ENCODE measurements around the gene EXD2. TPM values are rescaled to one million over a fixed set of nuclear protein-coding genes. Genes with fewer than 3 reads are reported as not detected.

EXD2 gene
- total RNA-seq (2022; extraction: Qiagen RNA extraction; ENCODE audit: low read depth): 12.2 to 13.4 TPM (median 12.7 TPM) in 5 replicates

GRCh38 chr14:69191340-69192111 lies at the start of gene EXD2:
Gene EXD2, plus strand, starts transcription at chr14:69191498. Its CDS starts 17,973 bp downstream, at chr14:69209471.

GRCh38 chr14:69152902-69153151 lies 38.5 kb upstream of the EXD2 start, which contains the start of gene DCAF5:
Gene DCAF5, minus strand, starts transcription at chr14:69153119. Its CDS starts 141 bp downstream, at chr14:69152978.

GRCh38 chr14:69259527-69260189 lies 68.4 kb downstream of the EXD2 start, which contains the start of gene GALNT16:
Gene GALNT16, plus strand, starts transcription at chr14:69260158. Its CDS starts 133 bp downstream, at chr14:69260291.

Other genes with a start within 250 kb of the EXD2 start
- 183 to 205 TPM (median 198 TPM) in 5 replicates for gene ACTN1, start 212.2 kb upstream of the EXD2 start, total RNA-seq (2022; extraction: Qiagen RNA extraction; ENCODE audit: low read depth)
- gene DCAF5, start 38.4 kb upstream of the EXD2 start, total RNA-seq (2022; extraction: Qiagen RNA extraction; ENCODE audit: low read depth): 14.1 to 20.4 TPM (median 17.7 TPM) in 5 replicates
- 2.5 to 3.8 TPM (median 3.6 TPM) in 5 replicates for gene GALNT16, start 68.7 kb downstream of the EXD2 start, total RNA-seq (2022; extraction: Qiagen RNA extraction; ENCODE audit: low read depth)
- gene ERH, start 206.8 kb downstream of the EXD2 start, total RNA-seq (2022; extraction: Qiagen RNA extraction; ENCODE audit: low read depth): 327 to 361 TPM (median 329 TPM) in 5 replicates
- 35.5 to 45.8 TPM (median 42.5 TPM) in 5 replicates for gene SLC39A9, start 207.2 kb downstream of the EXD2 start, total RNA-seq (2022; extraction: Qiagen RNA extraction; ENCODE audit: low read depth)

All from A549 treated with GW870086 at 1 μM for 4 hours (cell line).